ENCODE data around the gene TSHR.

GRCh38 chr14:81170829-81171195 lies 215.4 kb downstream of the TSHR start:
- TF ChIP-seq CTCF (IDR thresholded peaks at IDR 0.05), result no peak
- no peak for TF ChIP-seq POLR2A (IDR thresholded peaks at IDR 0.05)
- no peak for TF ChIP-seq POLR2AphosphoS5 (IDR thresholded peaks at IDR 0.05)
- no peak for TF ChIP-seq EP300 (IDR thresholded peaks at IDR 0.05)
